Endothelial cell of umbilical vein (primary cell): ENCODE data around the gene NBEA. TPM values are rescaled to one million over a fixed set of nuclear protein-coding genes. Genes with fewer than 3 reads are reported as not detected.

ENCODE experiments used
- BruUV-seq: library from RNA; stranded (reverse); fragments of 400-500 nt; replicated peaks from 2 replicates; lab custom pipeline; 2021; lab: Mats Ljungman, UMichigan
- CTCF ChIA-PET: fragments of 300-600, 350-600 bp; sonication (Branson Sonifier 250); formaldehyde crosslinking; loops from one replicate; lab custom pipeline; 2021; ENCODE audit warnings: antibody characterized with exemption, inconsistent platforms; lab: Charles Lee
- POLR2A ChIA-PET: fragments of 300-600, 350-600 bp; sonication (Branson Sonifier 250); formaldehyde crosslinking; loops from one replicate; lab custom pipeline; 2021; ENCODE audit warnings: antibody characterized with exemption, inconsistent platforms; lab: Charles Lee
- DNase-seq: peaks from one replicate; pipeline ENCODE4 v3.0.0-alpha.2; 2011; ENCODE audit warnings: low read depth, low spot score
- FAIRE-seq: peaks from 2 replicates; lab custom pipeline; 2011; peaks lifted over from hg19 to GRCh38; lab: Jason Lieb, UNC
- H2AFZ ChIP-seq: 2 replicates; pipeline ENCODE4 v1.6.0; 2012; ENCODE audit warnings: low read depth, low read length, control low read depth, inconsistent platforms
- H3K27ac ChIP-seq: 2 replicates; pipeline ENCODE4 v1.5.1; 2011; ENCODE audit warnings: low read depth, mild to moderate bottlenecking, control low read depth, low read length, moderate library complexity; ENCODE audit not compliant: insufficient read depth
- H3K27me3 ChIP-seq, 2 experiments: 2 replicates each; pipeline versions ENCODE4 v1.6.0 to v1.6.1; 2011; ENCODE audit warnings: low read length in 2 of 2, mixed read lengths in 1 of 2; ENCODE audit not compliant: control insufficient read depth in 2 of 2, insufficient read depth in 2 of 2
- H3K36me3 ChIP-seq, 2 experiments: 2 replicates in 1 of 2; 3 replicates in 1 of 2; pipeline ENCODE4 v1.5.1; 2011; ENCODE audit warnings: low read length in 2 of 2, mild to moderate bottlenecking in 1 of 2, moderate library complexity in 1 of 2; ENCODE audit not compliant: control insufficient read depth in 2 of 2, insufficient read depth in 2 of 2; ENCODE audit errors: extremely low read depth in 1 of 2
- H3K4me1 ChIP-seq: 3 replicates; pipeline ENCODE4 v1.5.1; 2011; ENCODE audit warnings: mild to moderate bottlenecking, low read length; ENCODE audit not compliant: control insufficient read depth, insufficient read depth; ENCODE audit errors: extremely low read depth
- H3K4me2 ChIP-seq: 2 replicates; pipeline ENCODE4 v1.6.1; 2011; ENCODE audit warnings: low read length, control low read depth, mixed read lengths; ENCODE audit not compliant: insufficient read depth
- H3K4me3 ChIP-seq, 3 experiments: fragments of 200-600 bp in 1 of 3; sonication (generic), shearing (Covaris generic) in 1 of 3; replicated peaks in 1 of 3; 2 replicates each; pipeline ENCODE4 v1.5.1; 2011 to 2016; ENCODE audit warnings: control low read depth in 3 of 3, low read length in 3 of 3, mild to moderate bottlenecking in 2 of 3, inconsistent platforms in 1 of 3, low read depth in 1 of 3, moderate library complexity in 1 of 3; ENCODE audit not compliant: insufficient read depth in 1 of 3
- H3K79me2 ChIP-seq: 2 replicates; pipeline ENCODE4 v1.6.0; 2012; ENCODE audit warnings: low read length, inconsistent platforms; ENCODE audit not compliant: control insufficient read depth, insufficient read depth
- H3K9ac ChIP-seq: replicated peaks from 2 replicates; pipeline ENCODE3; 2011; ENCODE audit warnings: low read length, control low read depth; ENCODE audit not compliant: insufficient read depth; ENCODE audit errors: extremely low read depth
- H3K9me1 ChIP-seq: replicated peaks from 3 replicates; pipeline ENCODE4 v1.6.0; 2011; ENCODE audit warnings: mild to moderate bottlenecking, low read length; ENCODE audit not compliant: control insufficient read depth, insufficient read depth; ENCODE audit errors: extremely low read depth
- H3K9me3 ChIP-seq: replicated peaks from 2 replicates; pipeline ENCODE4 v1.5.1; 2012; ENCODE audit warnings: low read length, inconsistent platforms; ENCODE audit not compliant: control insufficient read depth, insufficient read depth
- H4K20me1 ChIP-seq: replicated peaks from 2 replicates; pipeline ENCODE3; 2011; ENCODE audit warnings: mild to moderate bottlenecking, low read length; ENCODE audit not compliant: control insufficient read depth, insufficient read depth; ENCODE audit errors: extremely low read depth
- CTCF ChIP-seq, 2 donors: IDR thresholded peaks; 1 replicate in 1 of 2; 2 replicates in 1 of 2; pipeline ENCODE4 v1.5.1; 2011; ENCODE audit warnings: low read length in 2 of 2, mild to moderate bottlenecking in 2 of 2, moderate library complexity in 2 of 2, control low read depth in 1 of 2, inconsistent platforms in 1 of 2, low read depth in 1 of 2; ENCODE audit not compliant: insufficient read depth in 1 of 2; ENCODE audit errors: extremely low read depth in 1 of 2
- EZH2 ChIP-seq: IDR thresholded peaks from 2 replicates; pipeline ENCODE4 v1.6.1; 2012; ENCODE audit warnings: borderline replicate concordance, low read depth, mild to moderate bottlenecking, moderate library complexity, low read length, inconsistent platforms; ENCODE audit not compliant: severe bottlenecking
- FOS ChIP-seq: IDR thresholded peaks from 2 replicates; pipeline ENCODE4 v1.6.1; 2011; ENCODE audit warnings: mild to moderate bottlenecking, low read length, moderate library complexity, borderline replicate concordance; ENCODE audit not compliant: insufficient read depth
- GATA2 ChIP-seq: IDR thresholded peaks from 2 replicates; pipeline ENCODE4 v1.7.0; 2011; ENCODE audit warnings: low read depth, mild to moderate bottlenecking, moderate library complexity, mixed read lengths, low read length; ENCODE audit not compliant: insufficient read length, insufficient read depth
- JUN ChIP-seq: IDR thresholded peaks from 2 replicates; pipeline ENCODE4 v1.6.1; 2011; ENCODE audit warnings: borderline replicate concordance, low read depth; ENCODE audit not compliant: insufficient read length, insufficient read depth
- MAX ChIP-seq: IDR thresholded peaks from 2 replicates; pipeline ENCODE4 v1.6.1; 2011; ENCODE audit not compliant: insufficient read depth, insufficient read length
- MYC ChIP-seq: IDR thresholded peaks from one replicate; pipeline ENCODE4 v1.6.1; 2011; ENCODE audit warnings: mild to moderate bottlenecking, low read depth, low read length
- POLR2A ChIP-seq: IDR thresholded peaks from 2 replicates; pipeline ENCODE4 v1.6.1; 2012; ENCODE audit warnings: low read depth, mild to moderate bottlenecking, control low read depth, low read length
- POLR2AphosphoS5 ChIP-seq: IDR thresholded peaks from 2 replicates; pipeline ENCODE4 v1.6.1; 2012; ENCODE audit warnings: low read depth, mild to moderate bottlenecking, control low read depth, low read length, moderate library complexity; ENCODE audit not compliant: insufficient read depth
- dilution Hi-C: fragments of 300-500 bp; cut with MboI; formaldehyde crosslinking; loops from one replicate; pipeline ENCODE4 v1.15.0; 2019; ENCODE audit warnings: low sequenced_read_pairs; ENCODE audit not compliant: extremely low pct_ligation_motif_present
- intact Hi-C: fragments of 100-400 bp; cut with micrococcal nuclease; formaldehyde crosslinking; loops from one replicate; pipeline ENCODE4 v1.10.0; 2022
- polyA plus RNA-seq, 4 experiments: library from polyadenylated mRNA; depleted of rRNA in 3 of 4; stranded (reverse) in 3 of 4; unstranded in 1 of 4; fragments of >200 nt; gene quantifications; 2 replicates each; pipeline versions ENCODE4 v1.2.1 to v1.2.3, GENCODE V29; 2011 to 2012; ENCODE audit warnings: missing spikeins in 1 of 4
- total RNA-seq: library from RNA; stranded (reverse); gene quantifications from 2 replicates; pipeline ENCODE4 v1.2.3, GENCODE V29; 2021

Gene NBEA
- total and polyA plus RNA-seq, 2 donors (not counting 3 experiments of a cell fraction or from before 2014, with no cell fraction given): 3.0 to 4.8 TPM

- Histone ChIP-seq H3K9me3 (no peaks in the 10 kb centered on the region), H3K4me1 (no peaks in the 10 kb centered on the region), H3K9me1 (no peaks in the 10 kb centered on the region), H3K4me2 (no peak overlapping the region), H3K27ac (no peak overlapping the region), H3K27me3 (no peaks in the 10 kb centered on the region), H3K9ac (no peak overlapping the region), H3K4me3 (no peak overlapping the region), H4K20me1 (no peaks in the 10 kb centered on the region), H3K36me3 (no peaks in the 10 kb centered on the region), H2AFZ (no peak overlapping the region), H3K79me2 (no peaks in the 10 kb centered on the region)
- ChIA-PET POLR2A (no interaction called here), CTCF (no interaction called here)
- no peak for DNase-seq
- FAIRE-seq: no peak
- intact Hi-C loops (no loop called here), dilution Hi-C loops (no loop called here)
- no TSS peak for BruUV-seq
- TF ChIP-seq CTCF (IDR thresholded peaks at IDR 0.05; ENCODE audit: extremely low read depth in 1 of 2, insufficient read depth in 1 of 2, low read depth in 1 of 2, low read length in 2 of 2) (no peak), MYC (no peak), POLR2A (no peak), GATA2 (no peak), POLR2AphosphoS5 (no peak), FOS (no peak), JUN (no peak), EZH2 (no peak), MAX (no peak)
Measured at GRCh38 chr13:35527451-35527850, 585.4 kb downstream of the NBEA start.
